Measurements from ENCODE around the gene PIGU.

DNA sequence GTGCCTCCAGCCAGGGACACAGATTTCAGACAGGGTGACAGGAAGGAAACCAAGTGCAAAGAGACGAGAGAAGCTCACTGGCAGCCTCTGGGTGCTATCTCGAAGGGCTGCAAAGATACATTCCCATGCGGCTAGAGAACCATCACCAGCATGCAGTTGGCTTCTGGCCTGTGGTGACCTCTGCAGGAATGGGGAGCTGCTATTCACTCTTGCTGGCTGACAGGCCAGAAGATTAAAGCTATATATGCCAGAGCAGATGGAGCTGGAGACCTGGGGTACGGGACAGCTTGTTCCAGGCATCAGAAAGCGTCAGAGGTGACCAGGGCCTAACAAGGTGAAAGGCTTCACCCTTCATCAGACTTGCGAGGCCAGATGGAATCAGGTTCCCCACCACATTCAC is 98.4 kb downstream of the PIGU start:
- no peak for TF ChIP-seq POLR2A (IDR thresholded peaks at IDR 0.05; ENCODE audit: extremely low read depth, insufficient read length)
- no peak for TF ChIP-seq CTCF (IDR thresholded peaks at IDR 0.05; ENCODE audit: low read depth, low read length)
- TF ChIP-seq, protein P1, sequence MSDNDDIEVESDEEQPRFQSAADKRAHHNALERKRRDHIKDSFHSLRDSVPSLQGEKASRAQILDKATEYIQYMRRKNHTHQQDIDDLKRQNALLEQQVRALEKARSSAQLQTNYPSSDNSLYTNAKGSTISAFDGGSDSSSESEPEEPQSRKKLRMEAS (IDR thresholded peaks at IDR 0.05; ENCODE audit: low read depth, low read length) = no peak
